KMS-11 (cell line): ENCODE measurements around the gene FOXP4.

Experiments used
- H2AFZ ChIP-seq: fragments of 200-600 bp; sonication (generic); 2 replicates; pipeline ENCODE4 v1.6.1; 2016; ENCODE audit warnings: antibody characterized with exemption, mixed run types, low read depth
- H3K27ac ChIP-seq: fragments of 200-600 bp; sonication (generic); 2 replicates; pipeline ENCODE4 v1.6.1; 2016; ENCODE audit warnings: mild to moderate bottlenecking, mixed run types
- H3K27me3 ChIP-seq: fragments of 200-600 bp; sonication (generic); 2 replicates; pipeline ENCODE4 v1.6.1; 2017; ENCODE audit warnings: mild to moderate bottlenecking, low read depth, mixed run types, moderate library complexity; ENCODE audit not compliant: insufficient read depth
- H3K36me3 ChIP-seq: fragments of 200-600 bp; sonication (generic); 2 replicates; pipeline ENCODE4 v1.6.1; 2017; ENCODE audit warnings: mild to moderate bottlenecking, mixed run types; ENCODE audit not compliant: insufficient read depth
- H3K4me1 ChIP-seq: fragments of 200-600 bp; sonication (generic); 2 replicates; pipeline ENCODE4 v1.6.1; 2016; ENCODE audit warnings: mild to moderate bottlenecking, low read depth, mixed run types; ENCODE audit not compliant: poor library complexity, severe bottlenecking
- H3K4me2 ChIP-seq: fragments of 200-600 bp; sonication (generic); 2 replicates; pipeline ENCODE4 v1.7.0; 2016; ENCODE audit warnings: mild to moderate bottlenecking, mixed run types
- H3K4me3 ChIP-seq: fragments of 200-600 bp; sonication (generic); IDR thresholded peaks from 2 replicates; pipeline ENCODE4 v1.6.1; 2017; ENCODE audit warnings: low read depth, low read length, mixed read lengths; ENCODE audit not compliant: insufficient read depth
- H3K79me2 ChIP-seq: fragments of 200-600 bp; sonication (generic); 2 replicates; pipeline ENCODE4 v1.6.1; 2016; ENCODE audit warnings: low read depth, mixed run types; ENCODE audit not compliant: insufficient read depth
- H3K9ac ChIP-seq: fragments of 200-600 bp; sonication (generic); 2 replicates; pipeline ENCODE4 v1.6.1; 2016; ENCODE audit warnings: mild to moderate bottlenecking, mixed run types
- H4K20me1 ChIP-seq: fragments of 200-600 bp; sonication (generic); 2 replicates; pipeline ENCODE4 v1.6.1; 2016; ENCODE audit warnings: mild to moderate bottlenecking, mixed run types; ENCODE audit not compliant: insufficient read depth
- CTCF ChIP-seq: fragments of 200-600 bp; sonication (generic); conservative IDR thresholded peaks from 2 replicates; pipeline ENCODE4 v1.6.1; 2017; ENCODE audit warnings: low read depth, mild to moderate bottlenecking, antibody characterized with exemption, low read length, moderate library complexity, mixed read lengths

Gene FOXP4

DNA sequence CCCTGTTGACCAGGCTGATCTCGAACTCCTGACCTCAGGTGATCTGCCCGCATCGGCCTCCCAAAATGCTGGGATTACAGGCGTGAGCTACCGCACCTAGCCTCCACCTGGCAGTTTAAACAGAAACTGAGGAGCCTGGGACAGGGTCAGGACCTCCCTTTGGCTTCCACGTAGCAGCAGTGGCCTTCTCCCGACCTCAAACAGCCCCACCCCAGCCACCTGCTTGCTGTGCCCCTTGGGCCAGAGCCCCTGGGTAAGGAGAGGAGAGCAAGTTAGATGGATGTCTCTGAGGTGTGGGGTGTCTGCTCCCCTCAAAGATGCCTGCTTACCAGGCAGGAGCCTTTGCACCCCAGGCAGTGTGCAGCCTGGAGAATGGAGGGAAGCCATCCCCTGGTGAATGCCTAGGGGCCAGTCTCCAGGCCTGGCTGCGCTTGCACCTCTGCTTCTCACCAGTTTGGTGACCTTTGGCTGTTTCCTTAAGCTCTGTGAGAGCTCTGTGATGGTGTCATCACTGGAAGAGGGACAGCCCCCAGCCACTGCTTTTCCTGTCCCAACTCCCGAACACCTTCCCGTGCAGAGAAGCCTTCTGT lies 50.0 kb downstream of the FOXP4 start:
- H3K4me1 ChIP-seq = no peaks in the 10 kb centered on the region
- H3K27ac ChIP-seq = no peak overlapping the region
- H3K4me2 ChIP-seq = no peak overlapping the region
- no peaks in the 10 kb centered on the region for H3K36me3 ChIP-seq
- H3K4me3 ChIP-seq = no peak overlapping the region
- H3K9ac ChIP-seq = no peak overlapping the region
- no peaks in the 10 kb centered on the region for H3K27me3 ChIP-seq
- TF ChIP-seq CTCF = no peak
- no peaks in the 10 kb centered on the region for H3K79me2 ChIP-seq
- no peak overlapping the region for H2AFZ ChIP-seq
- H4K20me1 ChIP-seq = no peaks in the 10 kb centered on the region

- TF ChIP-seq CTCF = no peak
- Histone ChIP-seq H4K20me1 (no peaks in the 10 kb centered on the region), H3K36me3 (no peaks in the 10 kb centered on the region), H3K4me3 (no peak overlapping the region), H3K4me2 (no peak overlapping the region), H3K27me3 (no peaks in the 10 kb centered on the region), H3K79me2 (no peaks in the 10 kb centered on the region), H3K27ac (no peak overlapping the region), H2AFZ (no peak overlapping the region), H3K9ac (no peak overlapping the region), H3K4me1 (no peaks in the 10 kb centered on the region)
Observed at GRCh38 chr6:41596807-41597206, 50.6 kb downstream of the FOXP4 start.

- H3K79me2 ChIP-seq = no peaks in the 10 kb centered on the region
- peaks cover 3% of the 10 kb centered on the region for H3K4me1 ChIP-seq
- no peak overlapping the region for H3K9ac ChIP-seq
- H3K27me3 ChIP-seq = no peaks in the 10 kb centered on the region
- H3K36me3 ChIP-seq = no peaks in the 10 kb centered on the region
- no peak overlapping the region for H2AFZ ChIP-seq
- H3K4me2 ChIP-seq = no peak overlapping the region
- TF ChIP-seq CTCF = no peak
- H4K20me1 ChIP-seq = no peaks in the 10 kb centered on the region
- H3K4me3 ChIP-seq = no peak overlapping the region
- no peak overlapping the region for H3K27ac ChIP-seq
Observed at GRCh38 chr6:41597246-41598000, 51.2 kb downstream of the FOXP4 start.

DNA sequence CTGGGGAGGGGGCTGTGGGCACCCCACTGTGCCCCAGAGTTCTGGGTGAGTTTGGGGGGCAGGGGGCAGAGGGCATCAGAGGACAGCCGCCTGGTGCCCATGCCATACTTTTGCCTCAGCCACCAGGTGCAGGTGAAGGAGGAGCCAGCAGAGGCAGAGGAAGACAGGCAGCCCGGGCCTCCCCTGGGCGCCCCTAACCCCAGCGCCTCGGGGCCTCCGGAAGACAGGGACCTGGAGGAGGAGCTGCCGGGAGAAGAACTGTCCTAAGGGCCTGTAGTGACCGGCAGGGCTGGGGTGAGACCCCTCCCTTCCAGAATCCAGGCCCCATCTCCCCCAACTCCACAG lies 52.5 kb downstream of the FOXP4 start:
- H3K4me3 ChIP-seq = no peak overlapping the region
- no peaks in the 10 kb centered on the region for H4K20me1 ChIP-seq
- no peak overlapping the region for H3K4me2 ChIP-seq
- no peak for TF ChIP-seq CTCF
- no peak overlapping the region for H3K27ac ChIP-seq
- no peaks in the 10 kb centered on the region for H3K79me2 ChIP-seq
- no peaks in the 10 kb centered on the region for H3K36me3 ChIP-seq
- peaks cover 4% of the 10 kb centered on the region for H3K4me1 ChIP-seq
- H2AFZ ChIP-seq = no peak overlapping the region
- H3K9ac ChIP-seq = no peak overlapping the region
- H3K27me3 ChIP-seq = no peaks in the 10 kb centered on the region
